GM21360 (cell line): ENCODE measurements around the gene MACROH2A1.

Experiments used
- ATAC-seq: cut with Tn5 transposase; IDR thresholded peaks from one replicate; pipeline ENCODE4 v1.9.1; 2021; ENCODE audit warnings: mild to moderate bottlenecking, moderate library complexity; ENCODE audit not compliant: unreplicated experiment

The MACROH2A1 gene

GRCh38 chr5:135398160-135398854 lies 724 bp downstream of the MACROH2A1 start:
- ATAC-seq = peak; percentile 16

- ATAC-seq = no peak
Measured at GRCh38 chr5:135397084-135397483, 1.9 kb downstream of the MACROH2A1 start.

GRCh38 chr5:135396459-135397055 lies 2.5 kb downstream of the MACROH2A1 start:
- ATAC-seq = no peak

- no peak for ATAC-seq
Measured at GRCh38 chr5:135395866-135396265, 3.2 kb downstream of the MACROH2A1 start.

GRCh38 chr5:135395451-135395850 lies 3.6 kb downstream of the MACROH2A1 start:
- no peak for ATAC-seq

- no peak for ATAC-seq
Measured at GRCh38 chr5:135394095-135394494, 4.9 kb downstream of the MACROH2A1 start.

GRCh38 chr5:135393691-135394090 lies 5.3 kb downstream of the MACROH2A1 start:
- ATAC-seq = no peak

GRCh38 chr5:135393229-135393628 lies 5.8 kb downstream of the MACROH2A1 start:
- no peak for ATAC-seq

- no peak for ATAC-seq
Measured at GRCh38 chr5:135392256-135392655, 6.8 kb downstream of the MACROH2A1 start.

- ATAC-seq = no peak
Measured at GRCh38 chr5:135391869-135392255, 7.2 kb downstream of the MACROH2A1 start.

- ATAC-seq = no peak
Measured at GRCh38 chr5:135391116-135391868, 7.7 kb downstream of the MACROH2A1 start.

- no peak for ATAC-seq
Measured at GRCh38 chr5:135388860-135389435, 10.1 kb downstream of the MACROH2A1 start.

- ATAC-seq = no peak
Measured at GRCh38 chr5:135387629-135387960, 11.4 kb downstream of the MACROH2A1 start.

- no peak for ATAC-seq
Measured at GRCh38 chr5:135386886-135387628, 12.0 kb downstream of the MACROH2A1 start.

GRCh38 chr5:135386096-135386495 lies 12.9 kb downstream of the MACROH2A1 start:
- ATAC-seq = no peak

- no peak for ATAC-seq
Measured at GRCh38 chr5:135385576-135385975, 13.5 kb downstream of the MACROH2A1 start.

GRCh38 chr5:135384898-135385297 lies 14.1 kb downstream of the MACROH2A1 start:
- ATAC-seq = no peak

- no peak for ATAC-seq
Measured at GRCh38 chr5:135383803-135384495, 15.1 kb downstream of the MACROH2A1 start.

GRCh38 chr5:135382981-135383380 lies 16.1 kb downstream of the MACROH2A1 start:
- ATAC-seq = no peak

GRCh38 chr5:135382106-135382790 lies 16.8 kb downstream of the MACROH2A1 start:
- ATAC-seq = no peak
